Suprapubic skin (tissue), 4 donors: ENCODE data around the gene GPC5. TPM values are rescaled to one million over a fixed set of nuclear protein-coding genes. Genes with fewer than 3 reads are reported as not detected.

Experiments used
- DNase-seq, 2 donors: peaks; one replicate each; pipeline ENCODE4 v3.0.0-alpha.2; 2019; ENCODE audit warnings: low spot score in 2 of 2
- H3K27ac ChIP-seq: fragments of 200-600 bp; sonication (generic); one replicate; pipeline ENCODE4 v1.5.1; 2019
- H3K27me3 ChIP-seq: fragments of 200-600 bp; sonication (generic); one replicate; pipeline ENCODE4 v1.5.1; 2019
- H3K36me3 ChIP-seq: fragments of 200-600 bp; sonication (generic); one replicate; pipeline ENCODE4 v1.5.1; 2019
- H3K4me1 ChIP-seq: fragments of 200-600 bp; sonication (generic); one replicate; pipeline ENCODE4 v1.5.1; 2019
- H3K4me3 ChIP-seq: fragments of 200-600 bp; sonication (generic); one replicate; pipeline ENCODE4 v1.5.1; 2019; ENCODE audit warnings: mild to moderate bottlenecking
- H3K9me3 ChIP-seq: fragments of 200-600 bp; sonication (generic); one replicate; pipeline ENCODE4 v1.5.1; 2019
- CTCF ChIP-seq, 2 donors: fragments of 200-600 bp in 1 of 2; fragments of 450-650 bp in 1 of 2; sonication (generic) in 1 of 2; IDR thresholded peaks; one replicate each; pipeline ENCODE4 v1.5.1; 2016 to 2019; ENCODE audit warnings: antibody characterized with exemption in 2 of 2, mild to moderate bottlenecking in 1 of 2, moderate library complexity in 1 of 2
- EP300 ChIP-seq: sonication (generic); formaldehyde crosslinking; IDR thresholded peaks from one replicate; pipeline ENCODE4 v1.6.1; 2017; ENCODE audit warnings: antibody characterized with exemption
- POLR2A ChIP-seq, 2 donors: fragments of 450-650 bp; IDR thresholded peaks; one replicate each; pipeline ENCODE4 v1.6.1; 2017; ENCODE audit warnings: antibody characterized with exemption in 2 of 2, mild to moderate bottlenecking in 2 of 2, moderate library complexity in 2 of 2
- POLR2AphosphoS5 ChIP-seq, 3 donors: sonication (generic); formaldehyde crosslinking; IDR thresholded peaks; one replicate each; pipeline ENCODE4 v1.6.1; 2017; ENCODE audit warnings: antibody characterized with exemption in 3 of 3
- WGBS: methylation state at CpG from one replicate; pipeline ENCODE4 v1.1.5; 2018; 5-methylcytosine and 5-hydroxymethylcytosine counted together
- total RNA-seq, 4 donors: library from RNA; depleted of rRNA; stranded (reverse); fragments of >200 nt; gene quantifications; one replicate each; pipeline ENCODE4 v1.1.0, GENCODE V29; 2016

Gene GPC5
- total RNA-seq, 4 donors from 2014 or later: 0.55 TPM; not detected in 3

- Histone ChIP-seq H3K27ac (no peak overlapping the region), H3K9me3 (peaks cover 3% of the 10 kb centered on the region), H3K4me3 (no peak overlapping the region), H3K4me1 (no peaks in the 10 kb centered on the region), H3K36me3 (no peaks in the 10 kb centered on the region), H3K27me3 (no peaks in the 10 kb centered on the region)
- WGBS: 77% methylated on average over 2 of the region's 2 CpGs
- DNase-seq: no peak
- TF ChIP-seq EP300 (no peak), POLR2AphosphoS5 (IDR thresholded peaks at IDR 0.05) (no peak), CTCF (IDR thresholded peaks at IDR 0.05) (no peak), POLR2A (IDR thresholded peaks at IDR 0.05) (no peak)
These were observed 178.2 kb downstream of the GPC5 start for GRCh38 chr13:91576590-91576989.

GRCh38 chr13:91579320-91579719, 180.9 kb downstream of the GPC5 start:
- H3K4me1 ChIP-seq: no peaks in the 10 kb centered on the region
- no peaks in the 10 kb centered on the region for H3K27me3 ChIP-seq
- H3K9me3 ChIP-seq: peaks cover 3% of the 10 kb centered on the region
- no peaks in the 10 kb centered on the region for H3K36me3 ChIP-seq
- H3K27ac ChIP-seq: no peak overlapping the region
- no peak overlapping the region for H3K4me3 ChIP-seq
- DNase-seq: no peak
- WGBS: 86% methylated on average over 7 of the region's 7 CpGs
- no peak for TF ChIP-seq CTCF (IDR thresholded peaks at IDR 0.05)
- no peak for TF ChIP-seq POLR2AphosphoS5 (IDR thresholded peaks at IDR 0.05)
- TF ChIP-seq EP300: no peak
- no peak for TF ChIP-seq POLR2A (IDR thresholded peaks at IDR 0.05)

- WGBS: 84% methylated on average over 2 of the region's 2 CpGs
- peaks cover 3% of the 10 kb centered on the region for H3K9me3 ChIP-seq
- no peak overlapping the region for H3K27ac ChIP-seq
- H3K4me3 ChIP-seq: no peak overlapping the region
- TF ChIP-seq CTCF (IDR thresholded peaks at IDR 0.05): no peak
- TF ChIP-seq POLR2A (IDR thresholded peaks at IDR 0.05): no peak
- no peak for TF ChIP-seq POLR2AphosphoS5 (IDR thresholded peaks at IDR 0.05)
- no peaks in the 10 kb centered on the region for H3K27me3 ChIP-seq
- H3K36me3 ChIP-seq: no peaks in the 10 kb centered on the region
- DNase-seq: no peak
- H3K4me1 ChIP-seq: no peaks in the 10 kb centered on the region
These were observed 182.3 kb downstream of the GPC5 start for GRCh38 chr13:91580749-91581148.

- no peak for TF ChIP-seq EP300
- TF ChIP-seq CTCF (IDR thresholded peaks at IDR 0.05): no peak
- TF ChIP-seq POLR2AphosphoS5 (IDR thresholded peaks at IDR 0.05): no peak
- no peak for TF ChIP-seq POLR2A (IDR thresholded peaks at IDR 0.05)
- no peak for DNase-seq
- Histone ChIP-seq H3K4me3 (no peak overlapping the region), H3K9me3 (no peaks in the 10 kb centered on the region), H3K27ac (no peak overlapping the region), H3K27me3 (no peaks in the 10 kb centered on the region), H3K4me1 (no peaks in the 10 kb centered on the region), H3K36me3 (no peaks in the 10 kb centered on the region)
- 90% methylated on average over 1 of the region's 1 CpG for whole genome bisulfite sequencing
These were observed 188.2 kb downstream of the GPC5 start for GRCh38 chr13:91586609-91587008.

GRCh38 chr13:91588541-91588940, 190.1 kb downstream of the GPC5 start:
- Histone ChIP-seq H3K4me3 (no peak overlapping the region), H3K9me3 (peaks cover 3% of the 10 kb centered on the region), H3K4me1 (no peaks in the 10 kb centered on the region), H3K27me3 (no peaks in the 10 kb centered on the region), H3K27ac (no peak overlapping the region), H3K36me3 (no peaks in the 10 kb centered on the region)
- DNase-seq: no peak
- TF ChIP-seq EP300 (no peak), POLR2A (IDR thresholded peaks at IDR 0.05) (no peak), CTCF (IDR thresholded peaks at IDR 0.05) (no peak)
